Hepatocyte (in vitro differentiated cells): ENCODE measurements around the gene SYT9. TPM values are rescaled to one million over a fixed set of nuclear protein-coding genes. Genes with fewer than 3 reads are reported as not detected.

Experiments used
- DNase-seq: peaks from one replicate; pipeline ENCODE4 v3.0.0-alpha.2; 2016; ENCODE audit warnings: low spot score
- H2AFZ ChIP-seq: fragments of 200-600 bp; sonication (generic); 2 replicates; pipeline ENCODE4 v1.6.0; 2016; ENCODE audit warnings: antibody characterized with exemption, mild to moderate bottlenecking
- H3K27ac ChIP-seq: fragments of 200-600 bp; sonication (generic); 2 replicates; pipeline ENCODE4 v1.5.1; 2016; ENCODE audit warnings: mild to moderate bottlenecking
- H3K27me3 ChIP-seq: fragments of 200-600 bp; sonication (generic); 2 replicates; pipeline ENCODE4 v1.6.1; 2016
- H3K36me3 ChIP-seq: fragments of 200-600 bp; sonication (generic); replicated peaks from 2 replicates; pipeline ENCODE4 v1.5.1; 2016; ENCODE audit warnings: low read depth; ENCODE audit not compliant: insufficient read depth
- H3K4me1 ChIP-seq: fragments of 200-600 bp; sonication (generic); 2 replicates; pipeline ENCODE4 v1.5.1; 2016; ENCODE audit warnings: mild to moderate bottlenecking, moderate library complexity; ENCODE audit not compliant: insufficient read depth
- H3K4me2 ChIP-seq: fragments of 200-600 bp; sonication (generic); 2 replicates; pipeline ENCODE4 v1.6.0; 2016
- H3K4me3 ChIP-seq: fragments of 200-600 bp; sonication (generic); 2 replicates; pipeline ENCODE4 v1.5.1; 2016; ENCODE audit warnings: mild to moderate bottlenecking
- H3K79me2 ChIP-seq: fragments of 200-600 bp; sonication (generic); 2 replicates; pipeline ENCODE4 v1.6.0; 2017; ENCODE audit warnings: mild to moderate bottlenecking
- H3K9me2 ChIP-seq: fragments of 200-600 bp; sonication (generic); replicated peaks from 2 replicates; pipeline ENCODE4 v1.6.0; 2017; ENCODE audit warnings: mild to moderate bottlenecking; ENCODE audit not compliant: insufficient read depth
- H3K9me3 ChIP-seq: fragments of 200-600 bp; sonication (generic); 2 replicates; pipeline ENCODE4 v1.5.1; 2016; ENCODE audit warnings: low read depth, mild to moderate bottlenecking
- H4K20me1 ChIP-seq: fragments of 200-600 bp; sonication (generic); 2 replicates; pipeline ENCODE4 v1.6.0; 2016; ENCODE audit warnings: mild to moderate bottlenecking; ENCODE audit not compliant: insufficient read depth, poor library complexity, severe bottlenecking
- EZH2 ChIP-seq: fragments of 200-600 bp; sonication (generic); IDR thresholded peaks from 2 replicates; pipeline ENCODE4 v1.6.1; 2016; ENCODE audit warnings: antibody characterized with exemption, mild to moderate bottlenecking, borderline replicate concordance
- EZH2phosphoT487 ChIP-seq: fragments of 200-600 bp; sonication (generic); IDR thresholded peaks from one replicate; pipeline ENCODE4 v1.6.1; 2018; ENCODE audit warnings: antibody characterized with exemption, mild to moderate bottlenecking, low read depth, moderate library complexity; ENCODE audit not compliant: unreplicated experiment, severe bottlenecking
- WGBS: methylation state at CpG from one replicate; pipeline ENCODE4 v1.1.6; 2016; ENCODE audit warnings: low lambda C conversion rate; ENCODE audit errors: missing lambda C conversion rate; 5-methylcytosine and 5-hydroxymethylcytosine counted together
- polyA plus RNA-seq: library from polyadenylated mRNA; unstranded; fragments of >200 nt; fragmentation: Nextera tagmentation; extraction: Ambion mirVana; gene quantifications from 2 replicates; pipeline ENCODE4 v1.2.1, GENCODE V29; 2016
- total RNA-seq: library from RNA; depleted of rRNA; stranded (reverse); fragments of >200 nt; gene quantifications from 2 replicates; pipeline ENCODE4 v1.2.3, GENCODE V29; 2014
- TF ChIP-seq, protein P1 (sequence below): fragments of 200-600 bp; sonication (generic); IDR thresholded peaks from 2 replicates; pipeline ENCODE4 v1.5.1; 2016; ENCODE audit warnings: antibody characterized with exemption, mild to moderate bottlenecking; ENCODE audit not compliant: poor library complexity

Gene SYT9
- total and polyA plus RNA-seq, 2 experiments from 2014 or later = 0.22 to 1.3 TPM

DNA sequence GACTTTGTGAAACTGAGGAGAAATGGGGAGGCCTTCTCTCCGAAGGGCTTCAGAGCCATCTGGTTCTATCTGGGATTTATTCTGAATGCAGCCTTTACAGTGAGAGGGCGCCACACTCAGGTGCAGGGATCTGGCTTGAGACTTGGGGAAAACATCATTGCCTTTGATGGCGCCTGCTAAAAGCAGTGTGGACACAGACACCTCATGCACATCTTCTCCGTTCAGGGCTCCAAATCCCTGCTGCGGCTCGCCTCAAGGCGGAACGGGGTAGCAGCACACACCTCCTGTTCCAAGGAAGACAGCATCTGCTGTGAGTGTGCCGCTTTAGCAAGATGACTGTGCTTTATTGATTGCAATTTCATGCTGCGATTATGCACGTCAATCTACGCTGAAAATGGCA lies 196.5 kb downstream of the SYT9 start:
- TF ChIP-seq, protein P1, sequence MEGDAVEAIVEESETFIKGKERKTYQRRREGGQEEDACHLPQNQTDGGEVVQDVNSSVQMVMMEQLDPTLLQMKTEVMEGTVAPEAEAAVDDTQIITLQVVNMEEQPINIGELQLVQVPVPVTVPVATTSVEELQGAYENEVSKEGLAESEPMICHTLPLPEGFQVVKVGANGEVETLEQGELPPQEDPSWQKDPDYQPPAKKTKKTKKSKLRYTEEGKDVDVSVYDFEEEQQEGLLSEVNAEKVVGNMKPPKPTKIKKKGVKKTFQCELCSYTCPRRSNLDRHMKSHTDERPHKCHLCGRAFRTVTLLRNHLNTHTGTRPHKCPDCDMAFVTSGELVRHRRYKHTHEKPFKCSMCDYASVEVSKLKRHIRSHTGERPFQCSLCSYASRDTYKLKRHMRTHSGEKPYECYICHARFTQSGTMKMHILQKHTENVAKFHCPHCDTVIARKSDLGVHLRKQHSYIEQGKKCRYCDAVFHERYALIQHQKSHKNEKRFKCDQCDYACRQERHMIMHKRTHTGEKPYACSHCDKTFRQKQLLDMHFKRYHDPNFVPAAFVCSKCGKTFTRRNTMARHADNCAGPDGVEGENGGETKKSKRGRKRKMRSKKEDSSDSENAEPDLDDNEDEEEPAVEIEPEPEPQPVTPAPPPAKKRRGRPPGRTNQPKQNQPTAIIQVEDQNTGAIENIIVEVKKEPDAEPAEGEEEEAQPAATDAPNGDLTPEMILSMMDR = no peak
- TF ChIP-seq EZH2phosphoT487 = no peak
- TF ChIP-seq EZH2 = no peak
- H3K27me3 ChIP-seq = no peaks in the 10 kb centered on the region
- WGBS = 94% methylated on average over 12 of the region's 12 CpGs

DNA sequence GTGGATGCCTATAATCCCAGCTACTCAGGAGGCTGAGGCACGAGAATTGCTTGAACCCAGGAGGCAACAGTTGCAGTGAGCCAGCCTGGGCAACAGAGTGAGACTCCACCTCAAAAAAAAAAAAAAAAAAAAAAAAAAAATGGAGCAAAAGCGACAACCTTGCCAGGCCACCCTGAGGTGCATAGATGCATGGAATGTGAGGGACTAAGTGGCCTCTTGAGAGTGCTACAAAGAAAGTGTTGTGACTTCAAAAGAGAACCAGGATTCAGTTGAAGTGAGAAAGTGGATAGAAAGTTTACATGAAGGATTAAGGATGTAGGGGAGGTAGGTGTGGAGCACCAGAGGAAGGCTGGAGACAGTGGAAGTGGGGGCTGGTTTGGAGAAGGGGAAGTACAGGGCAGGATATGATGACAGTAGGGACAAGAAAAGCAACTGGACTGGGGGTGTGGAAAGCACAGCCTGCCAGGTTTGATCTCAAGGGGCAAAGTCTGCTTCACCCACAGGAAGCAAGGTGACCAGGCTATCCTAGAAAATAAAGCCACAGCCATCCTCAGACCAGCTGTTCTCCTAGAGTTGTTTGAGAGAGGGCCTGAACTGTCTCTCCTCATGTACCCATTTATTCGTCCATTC lies 197.6 kb downstream of the SYT9 start:
- Histone ChIP-seq H3K4me1 (peaks cover 3% of the 10 kb centered on the region), H3K9me2 (no peaks in the 10 kb centered on the region), H2AFZ (no peak overlapping the region), H3K4me3 (no peak overlapping the region), H3K27me3 (no peaks in the 10 kb centered on the region), H3K79me2 (no peaks in the 10 kb centered on the region), H4K20me1 (no peaks in the 10 kb centered on the region), H3K4me2 (no peak overlapping the region), H3K27ac (no peak overlapping the region), H3K36me3 (no peaks in the 10 kb centered on the region), H3K9me3 (no peaks in the 10 kb centered on the region)
- WGBS = 85% methylated on average over 3 of the region's 3 CpGs
- TF ChIP-seq, protein P1 = no peak
- TF ChIP-seq EZH2phosphoT487 (no peak), EZH2 (no peak)
- DNase-seq = peak; percentile 15

More for the DNA sequence above, 196.5 kb downstream of the SYT9 start:
- DNase-seq = no peak
- no peak overlapping the region for H3K27ac ChIP-seq
- no peak overlapping the region for H3K4me3 ChIP-seq
- H2AFZ ChIP-seq = no peak overlapping the region
- no peaks in the 10 kb centered on the region for H3K9me2 ChIP-seq
- H3K4me1 ChIP-seq = peaks cover 3% of the 10 kb centered on the region
- H4K20me1 ChIP-seq = no peaks in the 10 kb centered on the region
- H3K9me3 ChIP-seq = no peaks in the 10 kb centered on the region
- no peak overlapping the region for H3K4me2 ChIP-seq
- no peaks in the 10 kb centered on the region for H3K36me3 ChIP-seq
- no peaks in the 10 kb centered on the region for H3K79me2 ChIP-seq

DNA sequence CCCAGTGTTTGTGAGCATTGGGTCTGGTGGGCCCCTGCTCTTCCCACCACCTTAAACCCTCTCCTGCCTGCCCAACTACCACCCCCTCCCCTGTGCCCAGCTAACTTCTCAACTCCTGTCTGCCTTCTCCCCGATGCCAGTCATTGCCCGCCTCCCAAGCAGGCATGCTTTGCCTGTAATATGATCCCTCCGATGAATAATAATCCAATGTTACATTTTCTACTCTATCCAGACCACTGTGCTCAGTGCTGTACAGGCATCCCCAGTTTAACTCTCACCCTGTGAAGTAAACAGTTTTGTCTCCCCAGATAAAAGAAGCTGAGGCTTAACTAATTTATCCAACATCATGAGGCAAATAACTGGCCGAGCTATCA lies 198.1 kb downstream of the SYT9 start:
- H3K9me3 ChIP-seq = no peaks in the 10 kb centered on the region
- TF ChIP-seq EZH2 = no peak
- TF ChIP-seq, protein P1 = no peak
- TF ChIP-seq EZH2phosphoT487 = no peak
- no peaks in the 10 kb centered on the region for H3K9me2 ChIP-seq
- H3K79me2 ChIP-seq = no peaks in the 10 kb centered on the region
- no peaks in the 10 kb centered on the region for H3K36me3 ChIP-seq
- H4K20me1 ChIP-seq = no peaks in the 10 kb centered on the region
- no peak overlapping the region for H3K4me3 ChIP-seq
- H3K4me2 ChIP-seq = no peak overlapping the region
- 69% methylated on average over 4 of the region's 4 CpGs for WGBS
- DNase-seq = no peak
- H3K4me1 ChIP-seq = peaks cover 3% of the 10 kb centered on the region
- no peak overlapping the region for H2AFZ ChIP-seq
- H3K27ac ChIP-seq = no peak overlapping the region
- no peaks in the 10 kb centered on the region for H3K27me3 ChIP-seq
